ENCODE data around the gene CCDC177. TPM values are rescaled to one million over a fixed set of nuclear protein-coding genes. Genes with fewer than 3 reads are reported as not detected.

The CCDC177 gene
- total RNA-seq, 2 experiments from 2014 or later = not detected

- Histone ChIP-seq H3K27ac (ENCODE audit: low read depth, low read length, poor library complexity, severe bottlenecking) (no peak overlapping the region), H3K4me2 (ENCODE audit: low read length) (no peak overlapping the region), H2AFZ (ENCODE audit: low read length) (no peak overlapping the region), H3K9me2 (ENCODE audit: insufficient read depth, low read length) (no peaks in the 10 kb centered on the region), H3K79me2 (ENCODE audit: insufficient read depth, low read depth, low read length) (no peaks in the 10 kb centered on the region), H4K20me1 (ENCODE audit: insufficient read depth, low read length) (no peaks in the 10 kb centered on the region), H3K36me3 (ENCODE audit: insufficient read depth, low read length) (no peaks in the 10 kb centered on the region), H3K4me1 (ENCODE audit: insufficient read depth, low read length, poor library complexity, severe bottlenecking) (no peaks in the 10 kb centered on the region), H3K9me3 (ENCODE audit: low read length) (no peaks in the 10 kb centered on the region), H3K4me3 (ENCODE audit: low read depth, low read length, poor library complexity, severe bottlenecking) (no peak overlapping the region)
- intact Hi-C loops (cut with micrococcal nuclease; ENCODE audit: unreplicated experiment) = no loop called here
- BruUV-seq (replicated peaks) = no TSS peak
- no peak for DNase-seq (ENCODE audit: low spot score)
- TF ChIP-seq CTCF (conservative IDR thresholded peaks at IDR 0.05; ENCODE audit: low read length) (no peak), EZH2phosphoT487 (IDR thresholded peaks at IDR 0.05; ENCODE audit: borderline replicate concordance, low read depth, low read length) (no peak)
- CTCF ChIA-PET (ENCODE audit: unreplicated experiment) = no interaction called here
- POLR2A ChIA-PET = interaction anchor here (0.5 kb wide), 1 partner anchor 527 kb away, joined by 3 read pairs; no protein-coding TSS in a partner anchor
These were observed 4.8 kb downstream of the CCDC177 start for GRCh38 chr14:69569859-69570258.

- H2AFZ ChIP-seq (ENCODE audit: low read length) = no peak overlapping the region
- H4K20me1 ChIP-seq (ENCODE audit: insufficient read depth, low read length) = no peaks in the 10 kb centered on the region
- H3K4me1 ChIP-seq (ENCODE audit: insufficient read depth, low read length, poor library complexity, severe bottlenecking) = no peaks in the 10 kb centered on the region
- POLR2A ChIA-PET = no interaction called here
- H3K36me3 ChIP-seq (ENCODE audit: insufficient read depth, low read length) = no peaks in the 10 kb centered on the region
- DNase-seq (ENCODE audit: low spot score) = no peak
- intact Hi-C loops (cut with micrococcal nuclease; ENCODE audit: unreplicated experiment) = no loop called here
- no peaks in the 10 kb centered on the region for H3K9me2 ChIP-seq (ENCODE audit: insufficient read depth, low read length)
- H3K4me3 ChIP-seq (ENCODE audit: low read depth, low read length, poor library complexity, severe bottlenecking) = no peak overlapping the region
- CTCF ChIA-PET (ENCODE audit: unreplicated experiment) = no interaction called here
- no TSS peak for BruUV-seq (replicated peaks)
- no peak overlapping the region for H3K4me2 ChIP-seq (ENCODE audit: low read length)
- H3K79me2 ChIP-seq (ENCODE audit: insufficient read depth, low read depth, low read length) = no peaks in the 10 kb centered on the region
- H3K9me3 ChIP-seq (ENCODE audit: low read length) = no peaks in the 10 kb centered on the region
- H3K27ac ChIP-seq (ENCODE audit: low read depth, low read length, poor library complexity, severe bottlenecking) = no peak overlapping the region
- TF ChIP-seq CTCF (conservative IDR thresholded peaks at IDR 0.05; ENCODE audit: low read length) (no peak), EZH2phosphoT487 (IDR thresholded peaks at IDR 0.05; ENCODE audit: borderline replicate concordance, low read depth, low read length) (no peak)
These were observed 7.1 kb downstream of the CCDC177 start for GRCh38 chr14:69567563-69567962.

- Histone ChIP-seq H3K4me3 (ENCODE audit: low read depth, low read length, poor library complexity, severe bottlenecking) (no peak overlapping the region), H3K9me2 (ENCODE audit: insufficient read depth, low read length) (no peaks in the 10 kb centered on the region), H3K4me2 (ENCODE audit: low read length) (no peak overlapping the region), H3K4me1 (ENCODE audit: insufficient read depth, low read length, poor library complexity, severe bottlenecking) (no peaks in the 10 kb centered on the region), H3K36me3 (ENCODE audit: insufficient read depth, low read length) (no peaks in the 10 kb centered on the region), H3K9me3 (ENCODE audit: low read length) (no peaks in the 10 kb centered on the region), H4K20me1 (ENCODE audit: insufficient read depth, low read length) (no peaks in the 10 kb centered on the region), H3K27ac (ENCODE audit: low read depth, low read length, poor library complexity, severe bottlenecking) (no peak overlapping the region), H2AFZ (ENCODE audit: low read length) (no peak overlapping the region), H3K79me2 (ENCODE audit: insufficient read depth, low read depth, low read length) (no peaks in the 10 kb centered on the region)
- intact Hi-C loops (cut with micrococcal nuclease; ENCODE audit: unreplicated experiment) = no loop called here
- DNase-seq (ENCODE audit: low spot score) = no peak
- TF ChIP-seq EZH2phosphoT487 (IDR thresholded peaks at IDR 0.05; ENCODE audit: borderline replicate concordance, low read depth, low read length) (no peak), CTCF (conservative IDR thresholded peaks at IDR 0.05; ENCODE audit: low read length) (no peak)
- POLR2A ChIA-PET = interaction anchor here (1.4 kb wide), 1 partner anchor 18 kb away, joined by 4 read pairs; no protein-coding TSS in a partner anchor
- CTCF ChIA-PET (ENCODE audit: unreplicated experiment) = no interaction called here
- BruUV-seq (replicated peaks) = no TSS peak
These were observed 12.8 kb downstream of the CCDC177 start for GRCh38 chr14:69561893-69562292.
